GM10266 (cell line): ENCODE results near the gene PLPPR1.
A peak's percentile ranks its signal among the peaks of the same experiment; 100 is the strongest.
"Not testable (repeated sequence)": the region's sequence is repeated elsewhere in the genome, so short reads cannot be mapped to it uniquely, and the experiment has no call there.

ENCODE experiments used
- DNase-seq: peaks from one replicate; pipeline ENCODE4 v3.0.0; 2012; ENCODE audit errors: extremely low spot score
- CTCF ChIP-seq: IDR thresholded peaks from 2 replicates; pipeline ENCODE4 v1.5.1; 2012; ENCODE audit warnings: mild to moderate bottlenecking, low read depth; ENCODE audit not compliant: control insufficient read depth, insufficient read depth; ENCODE audit errors: missing control alignments

Gene PLPPR1

DNA sequence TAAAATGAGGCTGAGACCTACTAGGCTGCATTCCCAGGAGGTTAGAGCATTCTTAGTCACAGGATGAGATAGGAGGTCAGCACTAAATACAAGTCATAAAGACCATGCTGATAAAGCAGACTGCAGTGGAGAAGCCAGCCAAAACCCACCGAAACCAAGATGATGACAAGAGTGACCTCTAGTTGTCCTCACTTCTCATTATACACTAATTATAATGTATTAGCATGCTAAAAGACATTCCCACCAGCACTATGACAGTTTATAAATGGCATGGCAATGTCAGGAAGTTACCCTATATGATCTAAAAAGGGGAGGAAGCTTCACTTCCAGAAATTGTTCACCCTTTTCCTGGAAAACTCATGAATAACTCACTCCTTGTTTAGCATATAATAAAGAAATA, 88.6 kb downstream of the PLPPR1 start:
- no peak for TF ChIP-seq CTCF
- DNase-seq, result no peak

- peak; percentile 83 for TF ChIP-seq CTCF
- DNase-seq, result peak; percentile 43
Measured at GRCh38 chr9:101119206-101119819, 90.8 kb downstream of the PLPPR1 start.

DNA sequence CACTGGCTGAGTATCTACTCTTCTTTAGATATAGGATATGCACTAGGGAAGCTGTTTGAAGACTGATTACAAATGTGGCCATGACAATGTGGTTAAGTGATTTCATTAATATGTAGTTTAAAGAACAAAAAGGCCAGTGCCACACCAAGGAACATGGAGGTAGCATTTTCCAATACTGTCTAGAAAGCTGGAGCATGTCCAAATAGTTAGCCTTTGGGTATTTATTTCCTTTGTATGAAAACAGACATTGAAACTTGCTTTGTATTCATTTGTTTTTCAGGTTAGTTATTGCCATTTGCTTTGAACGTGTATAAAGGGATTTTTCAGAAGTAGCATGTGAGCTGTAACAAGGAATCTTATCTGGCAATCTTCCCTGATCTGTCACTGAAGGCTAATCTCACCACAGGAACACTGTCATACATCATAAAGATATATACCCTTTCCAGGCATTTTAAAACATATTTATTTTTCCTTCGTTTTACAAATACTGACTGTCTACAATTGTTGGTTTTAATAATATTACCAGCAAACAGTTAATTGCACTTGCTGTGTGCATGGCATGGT, 93.4 kb downstream of the PLPPR1 start:
- no peak for TF ChIP-seq CTCF
- no peak for DNase-seq

DNA sequence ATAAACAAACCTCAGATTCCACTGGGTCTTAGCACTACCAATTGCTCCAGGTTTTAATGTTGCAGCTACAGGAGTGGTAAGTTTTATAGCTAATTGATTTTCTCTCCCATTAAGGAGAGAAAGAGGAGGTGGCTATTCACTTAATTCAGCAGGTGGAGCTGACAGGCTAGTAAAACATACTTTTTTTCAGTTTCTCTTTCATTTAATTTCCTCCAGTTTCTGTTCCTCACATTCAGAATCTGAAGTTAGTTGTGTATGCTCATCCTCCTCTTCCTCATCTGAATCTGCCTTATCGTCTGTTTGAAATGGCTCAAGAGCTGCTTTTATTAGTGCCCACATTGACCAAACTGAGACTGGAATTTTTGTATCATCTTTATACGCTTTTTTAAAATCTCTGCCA, 98.0 kb downstream of the PLPPR1 start:
- no peak for DNase-seq
- TF ChIP-seq CTCF, result no peak

DNA sequence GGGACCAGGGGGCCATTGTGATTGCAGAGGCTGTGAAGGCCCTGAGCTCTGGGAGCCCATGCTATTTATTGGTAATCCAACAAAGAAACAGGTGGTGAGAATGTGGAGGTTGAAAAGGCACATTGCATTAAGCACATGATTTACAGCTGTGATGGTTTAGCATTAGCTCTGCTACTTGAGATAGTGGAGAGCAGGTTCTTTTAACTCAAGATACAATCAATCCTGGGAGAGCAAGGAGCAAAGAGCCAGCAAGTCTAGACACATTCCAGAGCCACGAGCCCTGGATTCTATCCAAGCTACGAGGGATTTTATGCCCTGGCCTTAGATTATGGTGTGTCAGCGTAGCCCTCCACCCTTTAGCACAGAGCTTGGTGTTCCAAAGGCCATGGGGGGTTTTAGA, 98.8 kb downstream of the PLPPR1 start:
- not testable (repeated sequence) for DNase-seq

- no peak for DNase-seq
- TF ChIP-seq CTCF, result no peak
Measured at GRCh38 chr9:101128623-101129022, 100.1 kb downstream of the PLPPR1 start.

- no peak for DNase-seq
- TF ChIP-seq CTCF, result no peak
Measured at GRCh38 chr9:101130054-101130453, 101.5 kb downstream of the PLPPR1 start.

DNA sequence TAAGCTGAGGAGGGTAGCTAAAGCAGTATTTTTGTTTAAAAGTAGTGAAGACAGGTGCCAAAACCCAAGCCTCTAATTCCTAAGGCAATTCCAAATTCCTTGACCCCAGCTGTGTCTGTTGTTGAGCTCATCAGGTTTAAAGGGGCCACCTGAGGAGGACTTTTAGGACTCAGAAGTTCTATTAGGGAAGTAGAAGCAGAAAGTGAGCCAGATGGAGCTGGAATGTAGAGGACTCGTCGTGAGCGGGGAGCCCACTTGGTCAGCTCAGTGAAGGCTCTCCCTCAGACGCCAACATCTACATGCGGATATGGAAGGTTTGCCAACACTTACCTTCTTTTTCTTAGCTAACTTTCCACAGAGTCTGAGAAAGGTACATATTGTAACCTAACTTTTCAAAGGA, 102.8 kb downstream of the PLPPR1 start:
- no peak for TF ChIP-seq CTCF
- DNase-seq, result no peak
